GM12878 (cell line): Measurements from ENCODE around the gene SNX11. TPM values are rescaled to one million over a fixed set of nuclear protein-coding genes. Genes with fewer than 3 reads are reported as not detected.

ENCODE experiments used
- ATAC-seq: fragments of 200-7000 bp; cut with Tn5 transposase; 3 replicates; pipeline ENCODE4 v1.9.1; 2020; ENCODE audit warnings: mild to moderate bottlenecking, moderate library complexity
- BruUV-seq: library from RNA; stranded (reverse); fragments of 400-500 nt; replicated peaks from 2 replicates; lab custom pipeline; 2021; lab: Mats Ljungman, UMichigan
- CTCF ChIA-PET: fragments of 300-600 bp; sonication (Branson Sonifier 250); formaldehyde crosslinking; extraction: SDS; loops from one replicate; lab custom pipeline; 2021; ENCODE audit warnings: inconsistent platforms; lab: Yijun Ruan, JAX
- POLR2A ChIA-PET: fragments of 350-600 bp; formaldehyde crosslinking; extraction: SDS; loops from one replicate; lab custom pipeline; 2021; ENCODE audit warnings: inconsistent platforms; lab: Charles Lee
- RAD21 ChIA-PET: fragments of 300-600 bp; sonication (Branson Sonifier 250); formaldehyde crosslinking; loops from one replicate; lab custom pipeline; 2023; ENCODE audit warnings: antibody characterized with exemption; ENCODE audit not compliant: unreplicated experiment; lab: Charles Lee
- SMC1A ChIA-PET: fragments of 300-600 bp; sonication (Branson Sonifier 250); formaldehyde crosslinking; loops from one replicate; lab custom pipeline; 2023; ENCODE audit not compliant: unreplicated experiment, uncharacterized antibody; lab: Charles Lee
- DNase-seq: peaks from one replicate; pipeline ENCODE4 v3.0.0-alpha.2; 2011; ENCODE audit warnings: low read depth, low spot score
- FAIRE-seq: peaks from 3 replicates; lab custom pipeline; 2011; peaks lifted over from hg19 to GRCh38; lab: Jason Lieb, UNC
- H2AFZ ChIP-seq: 2 replicates; pipeline ENCODE4 v1.6.0; 2011; ENCODE audit warnings: low read depth, low read length, control low read depth; ENCODE audit not compliant: control insufficient read depth
- H3K27ac ChIP-seq: 2 replicates; pipeline ENCODE4 v1.5.1; 2011; ENCODE audit warnings: control low read depth; ENCODE audit not compliant: control insufficient read depth, insufficient read depth
- H3K27me3 ChIP-seq, 2 experiments: replicated peaks in 1 of 2; 2 replicates each; pipeline versions ENCODE4 v1.6.0 to v1.6.1; 2011; ENCODE audit warnings: low read length in 1 of 2; ENCODE audit not compliant: control insufficient read depth in 2 of 2, insufficient read depth in 2 of 2
- H3K36me3 ChIP-seq, 2 experiments: 2 replicates each; pipeline ENCODE4 v1.5.1; 2011; ENCODE audit warnings: low read length in 1 of 2; ENCODE audit not compliant: control insufficient read depth in 2 of 2, insufficient read depth in 2 of 2
- H3K4me1 ChIP-seq: 2 replicates; pipeline ENCODE4 v1.6.1; 2011; ENCODE audit warnings: mild to moderate bottlenecking, low read length, moderate library complexity, mixed read lengths; ENCODE audit not compliant: control insufficient read depth, insufficient read depth
- H3K4me2 ChIP-seq: 2 replicates; pipeline ENCODE4 v1.6.0; 2011; ENCODE audit warnings: control low read depth; ENCODE audit not compliant: control insufficient read depth, insufficient read depth
- H3K4me3 ChIP-seq: fragments of 200-600 bp; sonication (generic); 2 replicates; pipeline ENCODE4 v1.5.1; 2016
- H3K79me2 ChIP-seq: 2 replicates; pipeline ENCODE4 v1.6.0; 2011; ENCODE audit warnings: low read length; ENCODE audit not compliant: control insufficient read depth, insufficient read depth
- H3K9ac ChIP-seq: 2 replicates; pipeline ENCODE4 v1.8.0; 2011; ENCODE audit warnings: low read length, control low read depth, mixed read lengths; ENCODE audit not compliant: control insufficient read depth, insufficient read depth
- H3K9me3 ChIP-seq: replicated peaks from 3 replicates; pipeline ENCODE4 v1.5.1; 2011; ENCODE audit warnings: mild to moderate bottlenecking, low read length; ENCODE audit not compliant: control insufficient read depth, insufficient read depth
- H4K20me1 ChIP-seq: 2 replicates; pipeline ENCODE4 v1.6.0; 2011; ENCODE audit not compliant: control insufficient read depth, insufficient read depth
- CEBPZ ChIP-seq: fragments of 150-350 bp; IDR thresholded peaks from 2 replicates; pipeline ENCODE4 v1.6.1; 2016; ENCODE audit warnings: low read depth, low read length
- JUND ChIP-seq: IDR thresholded peaks from 2 replicates; pipeline ENCODE4 v1.6.1; 2012; ENCODE audit warnings: low read depth, mild to moderate bottlenecking, low read length, improper control_type of control experiment, moderate library complexity
- PRDM15 ChIP-seq: fragments of 450-650 bp; formaldehyde crosslinking; IDR thresholded peaks from 2 replicates; pipeline ENCODE4 v1.4.0; 2020; ENCODE audit warnings: mild to moderate bottlenecking, moderate library complexity
- RCOR1 ChIP-seq: conservative IDR thresholded peaks from 2 replicates; pipeline ENCODE4 v1.6.1; 2012; ENCODE audit warnings: low read depth, low read length, improper control_type of control experiment
- SMC3 ChIP-seq: IDR thresholded peaks from 2 replicates; pipeline ENCODE4 v1.6.1; 2011; ENCODE audit warnings: low read length, improper control_type of control experiment, borderline replicate concordance
- YY1 ChIP-seq: IDR thresholded peaks from 2 replicates; pipeline ENCODE4 v1.6.1; 2011; ENCODE audit warnings: low read depth, mild to moderate bottlenecking, low read length
- ZZZ3 ChIP-seq: IDR thresholded peaks from 2 replicates; pipeline ENCODE4 v1.6.1; 2011; ENCODE audit warnings: low read depth; ENCODE audit not compliant: control insufficient read depth, insufficient read length
- WGBS: methylation state at CpG from one replicate; pipeline ENCODE4 v1.1.6; 2016; ENCODE audit warnings: low lambda C conversion rate; ENCODE audit not compliant: insufficient replicate concordance, insufficient coverage; ENCODE audit errors: missing lambda C conversion rate; 5-methylcytosine and 5-hydroxymethylcytosine counted together
- in situ Hi-C: fragments of 300-500 bp; cut with MboI; formaldehyde crosslinking; loops from 9 replicates; pipeline ENCODE4 v1.14.3; 2018; ENCODE audit warnings: mixed read lengths
- intact Hi-C: fragments of 100-400 bp; cut with micrococcal nuclease; formaldehyde crosslinking; loops from one replicate; pipeline ENCODE4 v1.14.2; 2022; ENCODE audit not compliant: unreplicated experiment
- polyA plus RNA-seq, 11 experiments: library from polyadenylated mRNA; depleted of rRNA in 4 of 11; unstranded in 6 of 11; stranded (reverse) in 5 of 11; fragments of >200 nt; fragmentation: Nextera tagmentation in 4 of 11; fragmentation: Illumina TruSeq in 1 of 11; extraction: Ambion mirVana in 4 of 11; extraction: Trizol in 1 of 11; gene quantifications; 1 replicate in 1 of 11; 2 replicates in 10 of 11; pipeline versions ENCODE4 v1.2.1 to v1.2.3, GENCODE V29; 2011 to 2016; ENCODE audit warnings: inconsistent platforms in 2 of 11, missing spikeins in 2 of 11, low read depth in 1 of 11
- total RNA-seq, 4 experiments: library from RNA; depleted of rRNA in 3 of 4; stranded (reverse); fragments of >200 nt in 3 of 4; fragmentation: Illumina TruSeq in 1 of 4; extraction: Trizol in 1 of 4; gene quantifications; 2 replicates each; pipeline versions ENCODE4 v1.2.1 to v1.2.3, GENCODE V29; 2013 to 2021

Gene SNX11
- total and polyA plus RNA-seq, 10 of the 15 experiments (the other 5 are each of a cell fraction or from before 2014, with no cell fraction given): 34.2 to 127 (median 61.8) TPM

GRCh38 chr17:48062273-48062672 is 45.3 kb upstream of the SNX11 start:
- no peak overlapping the region for H2AFZ ChIP-seq
- intact Hi-C loops (no loop called here), in situ Hi-C loops (no loop called here)
- no peaks in the 10 kb centered on the region; the same call in 1 of the 2 replicates for H3K4me1 ChIP-seq
- no peak overlapping the region for H3K4me3 ChIP-seq
- FAIRE-seq (no peak), ATAC-seq (no peak), DNase-seq (no peak)
- H3K36me3 ChIP-seq: peaks cover 36% of the 10 kb centered on the region in 2 experiments
- no peaks in the 10 kb centered on the region for H4K20me1 ChIP-seq
- no peaks in the 10 kb centered on the region for H3K27me3 ChIP-seq
- no peak overlapping the region for H3K4me2 ChIP-seq
- POLR2A ChIA-PET: interaction anchor here (0.8 to 3.0 kb wide), 3 partner anchors 10 to 15 kb away, joined by 3 to 11 read pairs (median 3); no protein-coding TSS in a partner anchor
- CTCF ChIA-PET: interaction anchor here (1.1 to 2.8 kb wide), 4 partner anchors 10 to 36 kb away, joined by 3 to 11 read pairs (median 5); no protein-coding TSS in a partner anchor
- WGBS: 100% methylated on average over 7 of the region's 7 CpGs
- H3K79me2 ChIP-seq: peaks cover 12% of the 10 kb centered on the region
- no peak overlapping the region for H3K9ac ChIP-seq
- H3K27ac ChIP-seq: no peak overlapping the region
- H3K9me3 ChIP-seq: no peaks in the 10 kb centered on the region
- TF ChIP-seq YY1 (no peak), CEBPZ (no peak), PRDM15 (CRISPR knock-in tag) (no peak), ZZZ3 (no peak), SMC3 (no peak), JUND (no peak), RCOR1 (no peak)
- SMC1A ChIA-PET: interaction anchor here (1.2 kb wide), 1 partner anchor 58 kb away, joined by 3 read pairs; no protein-coding TSS in a partner anchor
- RAD21 ChIA-PET: interaction anchor here (0.8 to 2.5 kb wide), 2 partner anchors 37 kb away, joined by 3 to 6 read pairs; no protein-coding TSS in a partner anchor
- no TSS peak for BruUV-seq
